GM19324 (cell line): Measurements from ENCODE around the gene DPT.

Source experiments
- ATAC-seq: cut with Tn5 transposase; IDR thresholded peaks from one replicate; pipeline ENCODE4 v1.9.1; 2021; ENCODE audit warnings: mild to moderate bottlenecking, moderate library complexity; ENCODE audit not compliant: unreplicated experiment, low FRiP score

The DPT gene

GRCh38 chr1:168736520-168736919, 7.5 kb upstream of the DPT start:
- no peak for ATAC-seq

- no peak for ATAC-seq
These were observed 7.0 kb upstream of the DPT start for GRCh38 chr1:168735974-168736373.

GRCh38 chr1:168734946-168735345, 5.9 kb upstream of the DPT start:
- ATAC-seq, result no peak

- no peak for ATAC-seq
These were observed 5.3 kb upstream of the DPT start for GRCh38 chr1:168734271-168734670.

GRCh38 chr1:168733241-168733640, 4.2 kb upstream of the DPT start:
- no peak for ATAC-seq

- no peak for ATAC-seq
These were observed 3.7 kb upstream of the DPT start for GRCh38 chr1:168732736-168733135.

GRCh38 chr1:168731244-168731953, 2.4 kb upstream of the DPT start:
- ATAC-seq, result no peak

GRCh38 chr1:168729405-168729802, 398 bp upstream of the DPT start:
- ATAC-seq, result no peak

GRCh38 chr1:168726719-168727118, 2.3 kb downstream of the DPT start:
- ATAC-seq, result no peak

GRCh38 chr1:168726281-168726680, 2.7 kb downstream of the DPT start:
- no peak for ATAC-seq

GRCh38 chr1:168725831-168726230, 3.2 kb downstream of the DPT start:
- ATAC-seq, result no peak

GRCh38 chr1:168725060-168725459, 3.9 kb downstream of the DPT start:
- no peak for ATAC-seq

GRCh38 chr1:168723000-168723399, 6.0 kb downstream of the DPT start:
- no peak for ATAC-seq

- no peak for ATAC-seq
These were observed 8.2 kb downstream of the DPT start for GRCh38 chr1:168720839-168721238.

GRCh38 chr1:168719306-168720111, 9.5 kb downstream of the DPT start:
- peak; percentile 77 for ATAC-seq

- no peak for ATAC-seq
These were observed 10.8 kb downstream of the DPT start for GRCh38 chr1:168717906-168718891.

GRCh38 chr1:168714012-168714411, 15.0 kb downstream of the DPT start:
- no peak for ATAC-seq

- ATAC-seq, result no peak
These were observed 19.3 kb downstream of the DPT start for GRCh38 chr1:168709405-168710363.

GRCh38 chr1:168708698-168709404, 20.2 kb downstream of the DPT start:
- ATAC-seq, result no peak
